ENCODE results near the gene FAM20C.

GRCh38 chr7:144454-144826 is 47.9 kb upstream of the FAM20C start:
- TF ChIP-seq SIN3A (IDR thresholded peaks at IDR 0.05; ENCODE audit: low read depth, low read length), result no peak
- TF ChIP-seq POLR2A (IDR thresholded peaks at IDR 0.05; ENCODE audit: low read depth, low read length), result no peak
- TF ChIP-seq CUX1 (IDR thresholded peaks at IDR 0.05; ENCODE audit: insufficient replicate concordance, low read depth, low read length), result no peak
- TF ChIP-seq, protein P1, sequence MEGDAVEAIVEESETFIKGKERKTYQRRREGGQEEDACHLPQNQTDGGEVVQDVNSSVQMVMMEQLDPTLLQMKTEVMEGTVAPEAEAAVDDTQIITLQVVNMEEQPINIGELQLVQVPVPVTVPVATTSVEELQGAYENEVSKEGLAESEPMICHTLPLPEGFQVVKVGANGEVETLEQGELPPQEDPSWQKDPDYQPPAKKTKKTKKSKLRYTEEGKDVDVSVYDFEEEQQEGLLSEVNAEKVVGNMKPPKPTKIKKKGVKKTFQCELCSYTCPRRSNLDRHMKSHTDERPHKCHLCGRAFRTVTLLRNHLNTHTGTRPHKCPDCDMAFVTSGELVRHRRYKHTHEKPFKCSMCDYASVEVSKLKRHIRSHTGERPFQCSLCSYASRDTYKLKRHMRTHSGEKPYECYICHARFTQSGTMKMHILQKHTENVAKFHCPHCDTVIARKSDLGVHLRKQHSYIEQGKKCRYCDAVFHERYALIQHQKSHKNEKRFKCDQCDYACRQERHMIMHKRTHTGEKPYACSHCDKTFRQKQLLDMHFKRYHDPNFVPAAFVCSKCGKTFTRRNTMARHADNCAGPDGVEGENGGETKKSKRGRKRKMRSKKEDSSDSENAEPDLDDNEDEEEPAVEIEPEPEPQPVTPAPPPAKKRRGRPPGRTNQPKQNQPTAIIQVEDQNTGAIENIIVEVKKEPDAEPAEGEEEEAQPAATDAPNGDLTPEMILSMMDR (IDR thresholded peaks at IDR 0.05 in 2 of 3, conservative IDR thresholded peaks at IDR 0.05 in 1 of 3; ENCODE audit: control insufficient read depth in 2 of 3, extremely low read depth in 1 of 3, insufficient read depth in 1 of 3, low read depth in 3 of 3, low read length in 3 of 3), result no peak
- TF ChIP-seq CREB1 (IDR thresholded peaks at IDR 0.05; ENCODE audit: low read depth), result no peak
- no peak for TF ChIP-seq NBN (IDR thresholded peaks at IDR 0.05)
- no peak for TF ChIP-seq IRF3 (IDR thresholded peaks at IDR 0.05)
